ENCODE results near the gene FBXO27.
A peak's percentile ranks its signal among the peaks of the same experiment; 100 is the strongest.
"Not testable (repeated sequence)": the region's sequence is repeated elsewhere in the genome, so short reads cannot be mapped to it uniquely, and the experiment has no call there.

Gene FBXO27

GRCh38 chr19:38987745-38988144 lies 44.6 kb downstream of the FBXO27 start:
- not testable (repeated sequence) for ATAC-seq; H3K36me3 Mint-ChIP-seq (ENCODE audit: low read depth); DNase-seq; H3K4me3 Mint-ChIP-seq; H3K9me3 Mint-ChIP-seq; H3K27ac Mint-ChIP-seq; H3K4me1 Mint-ChIP-seq
- H3K27me3 Mint-ChIP-seq = peaks cover 12% of the 10 kb centered on the region

GRCh38 chr19:38985262-38985661 lies 47.1 kb downstream of the FBXO27 start:
- Mint-ChIP-seq H3K9me3 (no peaks in the 10 kb centered on the region), H3K4me3 (no peak overlapping the region), H3K27me3 (peaks cover 7% of the 10 kb centered on the region), H3K27ac (no peak overlapping the region), H3K4me1 (no peaks in the 10 kb centered on the region), H3K36me3 (ENCODE audit: low read depth) (no peaks in the 10 kb centered on the region)
- ATAC-seq (no peak), DNase-seq (no peak)

GRCh38 chr19:38980583-38981374 lies 51.6 kb downstream of the FBXO27 start:
- Mint-ChIP-seq H3K27ac (no peak overlapping the region), H3K4me3 (no peak overlapping the region), H3K36me3 (ENCODE audit: low read depth) (no peaks in the 10 kb centered on the region), H3K9me3 (no peaks in the 10 kb centered on the region), H3K4me1 (peaks cover 24% of the 10 kb centered on the region), H3K27me3 (peaks cover 15% of the 10 kb centered on the region)
- ATAC-seq (no peak), DNase-seq (no peak)

GRCh38 chr19:38979812-38980211 lies 52.5 kb downstream of the FBXO27 start:
- no peaks in the 10 kb centered on the region for H3K9me3 Mint-ChIP-seq
- no peak overlapping the region for H3K4me3 Mint-ChIP-seq
- H3K27me3 Mint-ChIP-seq = peaks cover 20% of the 10 kb centered on the region
- peaks cover 28% of the 10 kb centered on the region for H3K4me1 Mint-ChIP-seq
- no peak overlapping the region for H3K27ac Mint-ChIP-seq
- ATAC-seq (no peak), DNase-seq (no peak)
- H3K36me3 Mint-ChIP-seq (ENCODE audit: low read depth) = no peaks in the 10 kb centered on the region

- H3K27me3 Mint-ChIP-seq = peaks cover 25% of the 10 kb centered on the region
- no peak overlapping the region for H3K27ac Mint-ChIP-seq
- H3K4me3 Mint-ChIP-seq = no peak overlapping the region
- H3K4me1 Mint-ChIP-seq = peaks cover 28% of the 10 kb centered on the region
- no peaks in the 10 kb centered on the region for H3K36me3 Mint-ChIP-seq (ENCODE audit: low read depth)
- no peak for ATAC-seq
- H3K9me3 Mint-ChIP-seq = no peaks in the 10 kb centered on the region
- DNase-seq = no peak
Measured at GRCh38 chr19:38978326-38978689, 54.0 kb downstream of the FBXO27 start.

- ATAC-seq = peak; percentile 98
- peak; percentile 45 for DNase-seq
- no peak overlapping the region for H3K27ac Mint-ChIP-seq
- H3K4me1 Mint-ChIP-seq = peaks cover 28% of the 10 kb centered on the region
- H3K4me3 Mint-ChIP-seq = no peak overlapping the region
- H3K27me3 Mint-ChIP-seq = peaks cover 27% of the 10 kb centered on the region
- H3K9me3 Mint-ChIP-seq = no peaks in the 10 kb centered on the region
- H3K36me3 Mint-ChIP-seq (ENCODE audit: low read depth) = no peaks in the 10 kb centered on the region
Measured at GRCh38 chr19:38977445-38978325, 54.7 kb downstream of the FBXO27 start.

GRCh38 chr19:38975861-38976271 lies 56.5 kb downstream of the FBXO27 start:
- no peak for DNase-seq
- H3K4me3 Mint-ChIP-seq = no peak overlapping the region
- peaks cover 27% of the 10 kb centered on the region for H3K27me3 Mint-ChIP-seq
- no peaks in the 10 kb centered on the region for H3K9me3 Mint-ChIP-seq
- H3K4me1 Mint-ChIP-seq = peaks cover 28% of the 10 kb centered on the region
- H3K27ac Mint-ChIP-seq = no peak overlapping the region
- ATAC-seq = no peak
- H3K36me3 Mint-ChIP-seq (ENCODE audit: low read depth) = no peaks in the 10 kb centered on the region

- no peak within 1 kb of the TSS for H3K27ac Mint-ChIP-seq
Measured at GRCh38 chr19:38975214-38975860, 57.0 kb downstream of the FBXO27 start, which contains the start of gene FBXO17. Gene FBXO17, minus strand, starts transcription at chr19:38975742. Its CDS starts 25,423 bp downstream, at chr19:38950319.

GRCh38 chr19:38974624-38975213 lies 57.6 kb downstream of the FBXO27 start:
- H3K9me3 Mint-ChIP-seq = no peaks in the 10 kb centered on the region
- H3K4me1 Mint-ChIP-seq = peaks cover 28% of the 10 kb centered on the region
- no peak overlapping the region for H3K4me3 Mint-ChIP-seq
- DNase-seq = no peak
- H3K36me3 Mint-ChIP-seq (ENCODE audit: low read depth) = no peaks in the 10 kb centered on the region
- H3K27ac Mint-ChIP-seq = no peak overlapping the region
- H3K27me3 Mint-ChIP-seq = peaks cover 25% of the 10 kb centered on the region
- no peak for ATAC-seq

More at GRCh38 chr19:38975214-38975860, 57.0 kb downstream of the FBXO27 start, which contains the start of gene FBXO17:
- Mint-ChIP-seq H3K27me3 (peaks cover 25% of the 10 kb centered on the region), H3K9me3 (no peaks in the 10 kb centered on the region), H3K36me3 (ENCODE audit: low read depth) (no peaks in the 10 kb centered on the region), H3K4me3 (no peak within 1 kb of the TSS), H3K4me1 (peaks cover 28% of the 10 kb centered on the region)
- ATAC-seq (no peak), DNase-seq (no peak)
